ENCODE results near the gene SARNP. TPM values are rescaled to one million over a fixed set of nuclear protein-coding genes. Genes with fewer than 3 reads are reported as not detected.

The SARNP gene
- total RNA-seq, 1 donor: 53.6 TPM

DNA sequence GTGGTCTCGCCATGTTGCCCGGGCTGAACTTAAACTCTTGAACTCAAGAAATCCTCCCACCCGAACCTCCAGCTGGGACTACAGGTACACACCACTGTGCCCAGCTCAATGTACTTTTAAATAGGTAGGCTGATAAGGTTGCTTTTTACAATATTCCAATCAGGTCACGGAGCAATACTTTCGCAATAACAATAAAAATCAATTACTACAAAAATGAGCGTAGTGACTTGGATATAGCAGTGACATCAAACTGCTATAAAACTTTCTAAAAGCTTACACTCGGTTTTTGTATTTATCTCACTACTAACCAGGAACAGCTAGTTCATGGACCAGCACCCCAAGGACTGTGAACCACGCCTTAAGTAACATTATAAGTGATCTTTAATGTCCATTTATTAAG, 10.5 kb downstream of the SARNP start:
- Histone ChIP-seq H3K4me1 (ENCODE audit: insufficient read depth, low read length) (no peaks in the 10 kb centered on the region), H2AFZ (ENCODE audit: low read length) (no peak overlapping the region), H3K79me2 (ENCODE audit: insufficient read depth, low read length) (peaks cover 91% of the 10 kb centered on the region), H3K27ac (ENCODE audit: low read depth, low read length) (no peak overlapping the region), H3K4me2 (ENCODE audit: insufficient read depth, low read length) (no peak overlapping the region), H3K4me3 (ENCODE audit: insufficient read depth, low read length) (no peak overlapping the region), H3K9me3 (ENCODE audit: low read depth, low read length) (no peaks in the 10 kb centered on the region), H3K27me3 (ENCODE audit: insufficient read depth, low read length) (no peaks in the 10 kb centered on the region), H4K20me1 (ENCODE audit: insufficient read depth, low read length) (peaks cover 30% of the 10 kb centered on the region), H3K36me3 (ENCODE audit: insufficient read depth, low read length) (peaks cover 41% of the 10 kb centered on the region)
- no peak for DNase-seq (ENCODE audit: insufficient read length, low spot score, missing footprints)
- TF ChIP-seq, protein P1, sequence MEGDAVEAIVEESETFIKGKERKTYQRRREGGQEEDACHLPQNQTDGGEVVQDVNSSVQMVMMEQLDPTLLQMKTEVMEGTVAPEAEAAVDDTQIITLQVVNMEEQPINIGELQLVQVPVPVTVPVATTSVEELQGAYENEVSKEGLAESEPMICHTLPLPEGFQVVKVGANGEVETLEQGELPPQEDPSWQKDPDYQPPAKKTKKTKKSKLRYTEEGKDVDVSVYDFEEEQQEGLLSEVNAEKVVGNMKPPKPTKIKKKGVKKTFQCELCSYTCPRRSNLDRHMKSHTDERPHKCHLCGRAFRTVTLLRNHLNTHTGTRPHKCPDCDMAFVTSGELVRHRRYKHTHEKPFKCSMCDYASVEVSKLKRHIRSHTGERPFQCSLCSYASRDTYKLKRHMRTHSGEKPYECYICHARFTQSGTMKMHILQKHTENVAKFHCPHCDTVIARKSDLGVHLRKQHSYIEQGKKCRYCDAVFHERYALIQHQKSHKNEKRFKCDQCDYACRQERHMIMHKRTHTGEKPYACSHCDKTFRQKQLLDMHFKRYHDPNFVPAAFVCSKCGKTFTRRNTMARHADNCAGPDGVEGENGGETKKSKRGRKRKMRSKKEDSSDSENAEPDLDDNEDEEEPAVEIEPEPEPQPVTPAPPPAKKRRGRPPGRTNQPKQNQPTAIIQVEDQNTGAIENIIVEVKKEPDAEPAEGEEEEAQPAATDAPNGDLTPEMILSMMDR (IDR thresholded peaks at IDR 0.05; ENCODE audit: extremely low read depth, low read depth, low read length): no peak

DNA sequence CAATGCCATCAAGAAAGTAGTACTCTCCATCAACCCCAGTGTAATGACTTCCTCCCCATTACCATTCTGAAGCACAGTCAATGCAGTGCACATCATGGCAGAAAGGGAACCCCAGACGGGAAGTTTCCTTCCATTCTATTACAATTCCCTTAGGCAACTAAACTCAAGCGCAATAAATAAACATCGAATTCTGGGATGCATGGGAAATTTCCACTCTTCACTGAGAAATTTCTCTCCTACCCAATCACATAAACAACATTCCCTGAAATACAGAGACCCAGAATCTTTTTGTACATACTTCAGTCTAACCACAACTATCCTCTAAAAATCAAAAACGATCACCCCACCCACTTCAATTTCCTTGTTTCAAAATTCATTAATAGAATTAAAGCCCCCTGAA, 20.0 kb downstream of the SARNP start:
- no peak overlapping the region for H3K27ac ChIP-seq (ENCODE audit: low read depth, low read length)
- DNase-seq (ENCODE audit: insufficient read length, low spot score, missing footprints): no peak
- H3K4me3 ChIP-seq (ENCODE audit: insufficient read depth, low read length): no peak overlapping the region
- H2AFZ ChIP-seq (ENCODE audit: low read length): no peak overlapping the region
- TF ChIP-seq, protein P1 (IDR thresholded peaks at IDR 0.05; ENCODE audit: extremely low read depth, low read depth, low read length): no peak
- H3K36me3 ChIP-seq (ENCODE audit: insufficient read depth, low read length): peaks cover 83% of the 10 kb centered on the region
- H3K4me1 ChIP-seq (ENCODE audit: insufficient read depth, low read length): no peaks in the 10 kb centered on the region
- H3K4me2 ChIP-seq (ENCODE audit: insufficient read depth, low read length): no peak overlapping the region
- H4K20me1 ChIP-seq (ENCODE audit: insufficient read depth, low read length): peaks cover 17% of the 10 kb centered on the region
- no peaks in the 10 kb centered on the region for H3K9me3 ChIP-seq (ENCODE audit: low read depth, low read length)
- H3K79me2 ChIP-seq (ENCODE audit: insufficient read depth, low read length): peaks cover 35% of the 10 kb centered on the region
- H3K27me3 ChIP-seq (ENCODE audit: insufficient read depth, low read length): no peaks in the 10 kb centered on the region

DNA sequence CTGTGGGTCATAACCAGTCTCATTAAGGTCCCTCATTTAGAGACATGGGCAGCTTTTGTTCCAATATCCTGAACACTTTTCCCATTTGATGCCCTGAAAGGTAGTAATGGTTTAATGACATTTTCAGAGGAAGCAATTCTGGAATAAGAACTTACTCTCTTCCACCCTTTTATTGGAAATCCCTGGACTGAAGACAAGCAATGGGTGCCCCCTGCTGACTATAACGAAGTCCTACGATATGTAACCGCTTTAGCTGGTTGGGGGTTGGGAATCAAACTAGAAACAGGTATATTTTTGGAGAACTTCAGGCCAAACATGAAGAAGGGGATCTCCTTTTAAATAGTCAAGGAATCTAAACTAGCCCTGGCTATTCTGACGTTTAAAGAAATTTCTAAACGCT, 20.5 kb downstream of the SARNP start:
- TF ChIP-seq, protein P1 (IDR thresholded peaks at IDR 0.05; ENCODE audit: extremely low read depth, low read depth, low read length): peak; percentile 57
- H3K4me1 ChIP-seq (ENCODE audit: insufficient read depth, low read length): no peaks in the 10 kb centered on the region
- H4K20me1 ChIP-seq (ENCODE audit: insufficient read depth, low read length): peaks cover 17% of the 10 kb centered on the region
- peak; percentile 83 for DNase-seq (ENCODE audit: insufficient read length, low spot score, missing footprints)
- no peak overlapping the region for H3K4me3 ChIP-seq (ENCODE audit: insufficient read depth, low read length)
- peaks cover 35% of the 10 kb centered on the region for H3K79me2 ChIP-seq (ENCODE audit: insufficient read depth, low read length)
- no peak overlapping the region for H3K4me2 ChIP-seq (ENCODE audit: insufficient read depth, low read length)
- H3K9me3 ChIP-seq (ENCODE audit: low read depth, low read length): no peaks in the 10 kb centered on the region
- no peaks in the 10 kb centered on the region for H3K27me3 ChIP-seq (ENCODE audit: insufficient read depth, low read length)
- H2AFZ ChIP-seq (ENCODE audit: low read length): no peak overlapping the region
- no peak overlapping the region for H3K27ac ChIP-seq (ENCODE audit: low read depth, low read length)
- H3K36me3 ChIP-seq (ENCODE audit: insufficient read depth, low read length): peaks cover 82% of the 10 kb centered on the region

DNA sequence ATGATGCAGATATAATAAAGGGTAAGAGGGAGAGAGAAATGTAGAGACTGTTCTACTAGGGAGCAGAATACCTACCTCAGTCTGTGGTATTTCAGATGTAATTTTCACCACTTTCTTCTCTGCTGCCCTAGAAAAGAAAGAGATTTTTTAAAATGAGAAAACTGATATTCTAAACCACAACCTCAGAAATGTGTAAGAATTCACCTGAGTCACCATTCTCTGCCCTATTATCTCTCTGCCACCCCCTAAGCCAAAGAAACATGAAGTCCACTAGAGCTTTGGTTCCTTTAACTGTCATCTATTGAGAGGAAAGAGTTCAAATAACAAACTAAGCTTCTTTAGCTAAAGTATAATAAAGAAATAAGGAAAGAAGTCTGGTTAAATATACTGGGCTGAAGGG, 21.6 kb downstream of the SARNP start:
- Histone ChIP-seq H3K4me2 (ENCODE audit: insufficient read depth, low read length) (no peak overlapping the region), H3K4me3 (ENCODE audit: insufficient read depth, low read length) (no peak overlapping the region), H3K36me3 (ENCODE audit: insufficient read depth, low read length) (peaks cover 73% of the 10 kb centered on the region), H4K20me1 (ENCODE audit: insufficient read depth, low read length) (peaks cover 8% of the 10 kb centered on the region), H3K9me3 (ENCODE audit: low read depth, low read length) (no peaks in the 10 kb centered on the region), H3K27me3 (ENCODE audit: insufficient read depth, low read length) (no peaks in the 10 kb centered on the region), H2AFZ (ENCODE audit: low read length) (no peak overlapping the region), H3K27ac (ENCODE audit: low read depth, low read length) (no peak overlapping the region), H3K79me2 (ENCODE audit: insufficient read depth, low read length) (peaks cover 25% of the 10 kb centered on the region), H3K4me1 (ENCODE audit: insufficient read depth, low read length) (no peaks in the 10 kb centered on the region)
- TF ChIP-seq, protein P1 (IDR thresholded peaks at IDR 0.05; ENCODE audit: extremely low read depth, low read depth, low read length): no peak
- no peak for DNase-seq (ENCODE audit: insufficient read length, low spot score, missing footprints)
